Measurements from ENCODE around the gene PPIB. TPM values are rescaled to one million over a fixed set of nuclear protein-coding genes. Genes with fewer than 3 reads are reported as not detected.

Gene PPIB
- total and polyA plus RNA-seq, 2 experiments from 2014 or later, result 398 to 870 TPM

- Histone ChIP-seq H3K27ac (ENCODE audit: low read depth) (no peak overlapping the region), H4K20me1 (replicated peaks; ENCODE audit: insufficient read depth) (no peaks in the 10 kb centered on the region; the same call in 1 of the 2 replicates), H3K4me2 (no peak overlapping the region), H3K36me3 (ENCODE audit: insufficient read depth) (no peaks in the 10 kb centered on the region), H2AFZ (no peak overlapping the region), H3K9me2 (ENCODE audit: insufficient read depth) (no peaks in the 10 kb centered on the region), H3K27me3 (ENCODE audit: insufficient read depth) (no peaks in the 10 kb centered on the region), H3F3A (replicated peaks; ENCODE audit: low read depth) (no peaks in the 10 kb centered on the region), H3K79me2 (replicated peaks; ENCODE audit: insufficient read depth) (no peaks in the 10 kb centered on the region), H3K4me1 (ENCODE audit: insufficient read depth) (no peaks in the 10 kb centered on the region), H3K4me3 (no peak overlapping the region)
- DNase-seq (ENCODE audit: low spot score) (no peak), ATAC-seq (no peak)
- Mint-ChIP-seq H3K27ac (no peak overlapping the region), H3K36me3 (ENCODE audit: low read depth) (no peaks in the 10 kb centered on the region), H3K27me3 (ENCODE audit: insufficient read depth, low read depth, poor library complexity) (no peaks in the 10 kb centered on the region), H3K4me1 (no peaks in the 10 kb centered on the region), H3K9me3 (no peaks in the 10 kb centered on the region), H3K4me3 (no peak overlapping the region)
- TF ChIP-seq JUNB (IDR thresholded peaks at IDR 0.05; ENCODE audit: unreplicated experiment) (no peak), CREB1 (CRISPR knock-in tag; IDR thresholded peaks at IDR 0.05; ENCODE audit: low read depth) (no peak), POLR2AphosphoS5 (IDR thresholded peaks at IDR 0.05; ENCODE audit: low read depth) (no peak), EZH2 (IDR thresholded peaks at IDR 0.05; ENCODE audit: low read depth, unreplicated experiment) (no peak), CTCF (conservative IDR thresholded peaks at IDR 0.05; ENCODE audit: low read depth in 2 of 2) (no peak), REST (IDR thresholded peaks at IDR 0.05; ENCODE audit: unreplicated experiment) (no peak), STAT1 (IDR thresholded peaks at IDR 0.05; ENCODE audit: unreplicated experiment) (no peak), EZH2phosphoT487 (IDR thresholded peaks at IDR 0.05; ENCODE audit: unreplicated experiment) (no peak), ZNF114 (CRISPR knock-in tag; IDR thresholded peaks at IDR 0.05) (no peak), ZNF462 (CRISPR knock-in tag; IDR thresholded peaks at IDR 0.05) (no peak), NANOG (IDR thresholded peaks at IDR 0.05; ENCODE audit: borderline replicate concordance) (no peak), ETS1 (IDR thresholded peaks at IDR 0.05) (no peak), ZNF331 (CRISPR knock-in tag; IDR thresholded peaks at IDR 0.05; ENCODE audit: low read depth) (no peak)
Measured at GRCh38 chr15:64211696-64212095, 48.9 kb upstream of the PPIB start.
